RKO (cell line): ENCODE measurements around the gene KIFC3.
"Not testable (repeated sequence)": the region's sequence is repeated elsewhere in the genome, so short reads cannot be mapped to it uniquely, and the experiment has no call there.

Experiments
- DNase-seq: peaks from one replicate; pipeline ENCODE4 v3.0.0-alpha.2; 2016; ENCODE audit warnings: low spot score

KIFC3 gene, protein sequence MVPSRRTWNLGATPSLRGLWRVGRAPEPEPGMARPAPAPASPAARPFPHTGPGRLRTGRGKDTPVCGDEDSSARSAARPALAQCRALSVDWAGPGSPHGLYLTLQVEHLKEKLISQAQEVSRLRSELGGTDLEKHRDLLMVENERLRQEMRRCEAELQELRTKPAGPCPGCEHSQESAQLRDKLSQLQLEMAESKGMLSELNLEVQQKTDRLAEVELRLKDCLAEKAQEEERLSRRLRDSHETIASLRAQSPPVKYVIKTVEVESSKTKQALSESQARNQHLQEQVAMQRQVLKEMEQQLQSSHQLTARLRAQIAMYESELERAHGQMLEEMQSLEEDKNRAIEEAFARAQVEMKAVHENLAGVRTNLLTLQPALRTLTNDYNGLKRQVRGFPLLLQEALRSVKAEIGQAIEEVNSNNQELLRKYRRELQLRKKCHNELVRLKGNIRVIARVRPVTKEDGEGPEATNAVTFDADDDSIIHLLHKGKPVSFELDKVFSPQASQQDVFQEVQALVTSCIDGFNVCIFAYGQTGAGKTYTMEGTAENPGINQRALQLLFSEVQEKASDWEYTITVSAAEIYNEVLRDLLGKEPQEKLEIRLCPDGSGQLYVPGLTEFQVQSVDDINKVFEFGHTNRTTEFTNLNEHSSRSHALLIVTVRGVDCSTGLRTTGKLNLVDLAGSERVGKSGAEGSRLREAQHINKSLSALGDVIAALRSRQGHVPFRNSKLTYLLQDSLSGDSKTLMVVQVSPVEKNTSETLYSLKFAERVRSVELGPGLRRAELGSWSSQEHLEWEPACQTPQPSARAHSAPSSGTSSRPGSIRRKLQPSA

DNA sequence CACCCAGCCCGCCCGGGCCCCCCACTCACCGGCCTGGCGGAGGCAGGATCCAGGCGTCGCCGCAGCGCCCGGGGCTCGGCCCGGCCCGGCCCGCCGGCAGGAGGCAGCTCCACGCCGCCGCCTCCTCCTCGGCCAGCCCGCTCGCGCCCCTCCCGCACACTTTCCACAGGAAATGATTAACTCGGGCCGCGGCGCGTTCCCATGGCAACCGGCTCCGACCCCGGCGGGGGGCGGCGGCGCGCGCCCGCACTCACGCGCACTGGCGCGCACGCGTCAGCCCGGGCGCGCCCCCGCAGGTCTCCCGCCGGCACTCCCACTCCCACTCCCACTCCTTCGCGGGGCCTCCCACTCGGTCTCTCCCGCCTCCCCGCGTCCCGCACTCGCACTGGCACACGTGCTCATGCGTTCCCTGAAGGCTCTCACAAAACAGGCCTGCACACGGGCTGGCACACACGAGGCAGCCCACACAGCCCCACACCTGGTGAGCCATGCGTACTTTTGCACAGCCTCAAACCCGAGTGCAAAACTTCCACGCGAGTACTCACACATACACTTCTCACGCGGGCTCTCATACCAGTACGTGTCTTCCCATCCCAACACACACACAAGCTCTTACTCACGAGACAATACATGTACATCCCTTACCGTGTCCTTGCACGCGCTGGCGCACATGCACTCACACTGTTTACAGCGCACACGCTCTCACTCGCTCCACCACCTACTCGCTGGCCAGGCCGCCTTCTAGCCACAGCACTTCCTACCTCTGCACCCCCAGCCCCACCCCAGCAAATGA is at the start of gene KIFC3:
Gene KIFC3, minus strand, starts transcription at position 151 of the 793 bp plus-strand sequence. CDS start 4,248 bp downstream, outside the sequence.
- peak; percentile 85 for DNase-seq

DNA sequence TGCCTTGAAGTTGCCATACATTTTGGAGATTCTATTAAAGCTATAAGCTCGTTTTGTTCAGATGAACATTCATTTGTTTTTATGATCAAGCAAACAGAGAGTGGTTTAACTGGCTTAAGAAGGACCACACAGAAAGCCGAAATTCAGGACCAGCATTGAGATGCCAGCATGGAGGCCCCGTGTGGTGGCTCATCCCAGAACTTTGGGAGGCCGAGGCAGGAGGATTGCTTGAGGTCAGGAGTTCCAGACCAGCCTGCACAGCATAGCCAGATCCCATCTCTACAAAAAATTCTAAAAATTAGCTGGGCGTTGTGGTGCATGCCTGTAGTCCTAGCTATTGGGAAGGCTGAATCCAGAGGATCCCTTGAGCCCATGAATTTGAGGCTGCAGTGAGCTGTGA is 45.9 kb upstream of the KIFC3 start:
- no peak for DNase-seq

DNA sequence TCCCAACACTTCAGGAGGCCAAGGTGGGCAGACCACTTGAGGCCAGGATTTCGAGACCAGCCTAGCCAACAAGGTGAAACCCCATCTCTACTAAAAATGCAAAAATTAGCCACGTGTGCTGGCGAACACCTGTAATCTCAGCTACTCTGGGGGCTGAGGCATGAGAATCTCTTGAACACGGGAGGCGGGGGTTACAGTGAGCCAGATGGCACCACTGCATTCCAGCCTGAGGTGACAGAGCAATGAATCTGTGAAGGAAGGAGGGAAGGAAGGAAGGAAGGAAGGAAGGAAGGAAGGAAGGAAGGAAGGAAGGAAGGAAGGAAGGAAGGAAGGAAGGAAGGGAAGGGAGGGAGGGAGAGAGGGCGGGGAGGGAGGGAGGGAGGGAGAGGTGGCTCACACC is 44.6 kb upstream of the KIFC3 start:
- not testable (repeated sequence) for DNase-seq

DNA sequence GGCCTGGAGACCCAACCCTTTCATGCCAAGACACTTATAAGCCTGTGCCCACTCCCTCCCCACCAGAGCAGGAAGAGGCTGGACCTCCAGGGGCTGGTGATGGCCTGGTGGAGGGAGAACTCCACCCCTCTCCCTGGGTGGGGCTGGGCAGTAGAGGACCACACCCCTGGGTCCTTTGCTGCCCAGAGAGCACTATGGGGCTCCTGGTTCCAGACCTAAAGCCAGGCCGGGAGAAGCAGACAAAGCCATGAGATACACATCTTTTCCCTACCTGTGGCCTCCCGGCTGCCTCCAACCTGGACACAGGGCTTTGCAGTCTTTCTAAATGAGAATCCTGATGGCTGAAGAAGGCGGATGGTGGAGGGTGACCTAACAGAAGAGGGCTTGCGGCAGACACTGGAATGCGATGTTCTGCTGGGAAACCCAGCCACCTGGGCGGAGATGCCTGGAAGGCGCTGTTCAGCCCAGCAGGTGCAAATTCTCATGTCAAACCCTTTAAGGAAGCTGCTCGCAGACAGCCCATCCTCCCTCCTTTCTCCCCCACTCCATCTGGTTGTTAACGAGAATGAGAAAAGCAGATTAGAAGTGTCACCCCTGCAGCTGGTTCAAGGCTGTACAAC is 43.9 kb upstream of the KIFC3 start:
- DNase-seq, result no peak

DNA sequence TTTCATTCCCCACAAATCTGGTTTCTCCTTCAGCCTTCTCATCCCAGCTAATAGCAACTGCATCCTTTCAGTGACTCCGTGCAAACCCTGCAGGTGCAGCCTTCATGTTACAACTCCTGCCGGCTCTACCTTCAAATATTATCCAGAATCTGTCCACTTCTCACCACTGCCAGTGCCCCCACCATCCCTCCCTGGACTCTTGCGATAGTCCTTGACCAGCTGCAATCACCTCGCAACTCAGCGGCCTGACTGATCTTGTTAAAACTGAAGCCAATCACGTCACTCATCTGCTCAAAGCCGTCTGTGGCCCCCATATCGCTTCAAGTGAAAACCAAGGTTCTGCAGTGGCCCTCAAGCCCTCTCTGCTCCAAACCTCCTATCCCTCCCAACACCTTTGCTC is 42.8 kb upstream of the KIFC3 start:
- no peak for DNase-seq

DNA sequence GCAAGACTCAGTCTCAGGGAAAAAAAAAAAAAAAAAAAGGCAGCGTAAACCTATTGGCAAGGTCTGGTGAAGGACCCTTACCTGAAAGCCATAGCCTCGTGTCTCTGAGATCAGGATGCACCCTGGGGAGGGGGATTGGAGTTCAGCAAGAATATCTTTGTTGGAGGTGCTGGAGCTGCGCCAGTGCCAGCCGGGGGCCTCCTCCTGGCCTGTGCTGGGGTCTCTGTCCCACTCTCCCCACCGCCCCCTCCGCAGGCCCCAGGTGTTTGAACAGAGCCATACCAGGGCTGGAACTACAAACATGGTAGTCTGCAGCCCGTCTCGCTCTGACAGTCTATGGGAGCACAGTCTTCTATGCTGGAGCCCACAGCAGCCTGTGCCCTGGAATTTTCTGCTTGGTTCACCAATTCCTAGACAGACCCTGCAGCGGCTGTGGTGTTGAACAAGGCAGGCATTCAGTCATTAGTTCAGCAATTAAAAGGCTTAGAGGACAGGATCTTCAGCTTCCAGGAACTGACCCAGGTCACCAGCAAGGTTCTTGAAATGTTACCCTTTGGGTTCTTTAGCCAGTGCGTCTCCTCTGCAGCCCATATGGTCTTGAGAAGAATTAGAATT is 42.2 kb upstream of the KIFC3 start:
- no peak for DNase-seq

DNA sequence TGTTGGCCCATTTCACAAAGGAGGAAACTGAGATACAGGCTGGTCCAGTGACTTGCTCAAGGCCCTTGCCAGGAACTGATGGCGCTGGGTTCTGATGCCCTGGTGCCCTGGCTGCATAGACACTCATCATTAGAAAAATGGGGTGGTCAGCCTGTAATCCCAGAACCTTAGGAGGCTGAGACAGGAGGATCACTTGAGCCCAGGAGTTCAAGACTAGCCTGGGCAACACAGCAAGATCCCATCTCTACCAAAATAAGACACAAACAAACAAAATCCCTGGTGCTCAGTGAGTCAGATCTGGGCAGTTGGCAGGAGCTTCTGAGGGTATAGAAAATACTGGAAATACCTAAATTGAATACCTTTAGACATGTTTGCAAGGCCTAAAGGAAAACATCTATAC is 41.1 kb upstream of the KIFC3 start:
- no peak for DNase-seq

DNA sequence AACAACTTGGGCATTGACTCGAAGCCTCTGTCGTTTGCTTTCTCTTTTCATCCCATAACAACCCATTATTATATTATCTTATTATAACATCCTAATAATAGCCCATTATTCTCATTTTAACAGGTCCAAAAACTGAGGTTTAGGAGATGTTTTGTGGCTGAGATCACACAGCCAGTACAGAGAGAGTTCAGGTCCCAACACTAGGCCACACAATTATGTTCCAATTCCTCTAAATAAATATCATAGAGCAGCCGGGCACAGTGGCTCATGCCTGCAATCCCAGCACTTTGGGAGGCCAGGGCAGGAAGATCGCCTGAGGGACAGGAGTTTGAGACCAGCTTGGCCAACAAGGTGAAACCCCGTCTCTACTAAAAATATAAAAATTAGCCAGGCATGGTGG is 40.3 kb upstream of the KIFC3 start:
- no peak for DNase-seq

DNA sequence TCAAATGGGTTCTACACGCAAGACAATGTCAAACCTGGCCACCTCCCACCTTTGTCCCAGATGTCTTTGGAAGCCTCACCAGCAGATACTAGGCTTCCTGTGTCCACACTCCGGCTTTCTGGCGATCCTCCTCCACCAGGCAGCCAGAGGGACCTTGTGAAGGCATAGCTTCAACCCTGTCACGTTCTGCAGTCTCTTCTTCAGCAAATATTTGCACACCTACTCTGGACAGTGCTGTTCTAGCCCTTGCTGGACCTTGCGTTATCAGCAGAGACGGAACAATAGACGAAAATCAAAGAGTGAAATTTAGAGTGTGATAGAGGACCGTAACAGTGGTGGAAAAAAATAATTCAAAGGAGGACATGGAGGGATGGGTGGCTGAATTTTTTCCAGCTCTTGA is 38.5 kb upstream of the KIFC3 start:
- no peak for DNase-seq

DNA sequence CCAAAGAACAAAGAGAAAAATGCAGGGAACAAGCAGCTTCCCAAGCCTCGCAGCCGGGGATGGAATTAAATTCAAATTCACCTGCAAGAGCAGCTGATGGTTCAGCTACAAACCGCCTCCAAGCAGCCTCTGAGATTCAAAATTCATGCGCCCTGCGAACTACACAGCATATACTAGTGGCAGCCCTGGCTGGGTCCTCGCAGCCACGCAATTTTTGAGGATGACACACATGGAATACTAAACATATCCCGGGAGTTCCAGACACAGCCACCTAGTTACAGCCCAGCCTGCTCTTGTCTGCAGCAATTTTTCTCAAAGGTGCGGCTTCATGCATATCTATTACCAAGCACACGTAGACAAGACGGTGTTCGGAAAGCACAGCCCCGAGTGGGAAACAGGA is 35.9 kb upstream of the KIFC3 start:
- DNase-seq, result no peak

DNA sequence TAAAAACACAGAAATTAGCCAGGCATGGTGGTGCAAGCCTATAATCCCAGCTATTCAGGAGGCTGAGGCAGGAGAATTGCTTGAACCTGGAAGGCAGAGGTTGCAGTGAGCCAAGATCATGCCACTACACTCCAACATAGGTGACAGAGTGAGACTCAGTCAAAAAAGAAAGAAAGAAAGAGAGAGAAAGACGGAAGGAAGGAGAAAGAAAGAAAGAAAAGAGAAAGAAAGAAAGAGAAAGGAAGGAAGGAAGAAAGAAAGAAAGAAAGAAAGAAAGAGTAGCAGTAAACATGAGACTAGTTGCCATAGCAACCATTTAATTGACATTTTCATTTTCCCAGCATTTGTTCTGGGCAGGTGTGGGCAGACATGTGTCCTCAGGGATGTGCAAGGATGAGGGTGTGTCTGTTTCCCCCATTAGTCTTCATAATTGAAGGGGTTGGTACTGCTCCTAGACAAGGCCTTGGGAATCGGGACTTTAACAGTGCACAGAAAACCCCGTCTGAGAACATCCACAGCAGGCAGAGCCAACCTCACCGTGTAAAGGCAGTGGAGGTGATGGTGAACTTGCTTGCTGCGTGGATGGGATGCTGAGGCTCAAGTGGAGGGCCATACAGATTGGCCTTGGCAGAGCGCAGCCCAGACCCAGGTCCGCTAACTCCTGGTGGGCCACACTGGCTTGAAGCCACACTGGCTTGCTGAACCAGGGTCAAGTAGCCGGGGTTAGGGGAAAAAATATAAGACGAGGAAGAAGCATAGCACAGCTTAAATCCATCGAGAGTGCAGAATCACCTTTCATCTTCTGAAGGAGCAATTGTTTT is 35.2 kb upstream of the KIFC3 start:
- no peak for DNase-seq

DNA sequence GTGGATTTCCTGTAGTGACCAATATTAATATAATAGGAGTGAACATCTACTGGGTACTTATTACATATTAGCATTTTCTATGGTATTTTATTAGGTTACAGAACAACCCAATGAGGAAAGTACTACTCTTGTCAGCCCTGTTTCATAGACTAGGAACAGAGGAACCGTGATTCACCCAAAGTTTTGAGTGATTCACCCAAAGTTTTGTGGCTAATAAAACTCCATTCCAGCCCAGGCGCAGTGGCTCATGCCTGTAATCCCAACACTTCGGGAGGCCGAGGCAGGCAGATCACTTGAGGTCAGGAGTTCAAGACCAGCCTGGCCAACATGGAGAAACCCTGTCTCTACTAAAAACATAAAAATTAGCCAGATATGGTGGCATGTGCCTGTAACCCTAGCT is 33.1 kb upstream of the KIFC3 start:
- DNase-seq, result peak; percentile 74

DNA sequence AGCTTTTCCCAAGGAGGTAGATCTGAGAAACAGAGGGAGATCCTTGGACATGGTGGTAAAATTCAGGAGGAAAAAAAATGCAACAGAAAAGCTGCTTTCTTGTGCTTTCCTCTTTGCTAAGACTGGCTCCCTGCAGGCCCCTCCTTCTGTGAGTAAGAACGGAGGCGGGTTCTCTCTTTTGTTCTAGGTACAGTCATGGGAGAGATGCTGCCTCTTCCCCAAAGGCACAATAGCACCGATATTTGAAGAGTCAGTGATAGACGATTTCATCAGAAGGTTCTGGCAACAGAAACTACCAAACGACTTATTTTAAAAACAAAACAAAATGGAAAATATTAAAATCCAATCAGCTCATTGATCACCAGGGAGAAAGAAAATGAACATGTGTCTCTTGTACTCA is 32.6 kb upstream of the KIFC3 start:
- peak; percentile 65 for DNase-seq

DNA sequence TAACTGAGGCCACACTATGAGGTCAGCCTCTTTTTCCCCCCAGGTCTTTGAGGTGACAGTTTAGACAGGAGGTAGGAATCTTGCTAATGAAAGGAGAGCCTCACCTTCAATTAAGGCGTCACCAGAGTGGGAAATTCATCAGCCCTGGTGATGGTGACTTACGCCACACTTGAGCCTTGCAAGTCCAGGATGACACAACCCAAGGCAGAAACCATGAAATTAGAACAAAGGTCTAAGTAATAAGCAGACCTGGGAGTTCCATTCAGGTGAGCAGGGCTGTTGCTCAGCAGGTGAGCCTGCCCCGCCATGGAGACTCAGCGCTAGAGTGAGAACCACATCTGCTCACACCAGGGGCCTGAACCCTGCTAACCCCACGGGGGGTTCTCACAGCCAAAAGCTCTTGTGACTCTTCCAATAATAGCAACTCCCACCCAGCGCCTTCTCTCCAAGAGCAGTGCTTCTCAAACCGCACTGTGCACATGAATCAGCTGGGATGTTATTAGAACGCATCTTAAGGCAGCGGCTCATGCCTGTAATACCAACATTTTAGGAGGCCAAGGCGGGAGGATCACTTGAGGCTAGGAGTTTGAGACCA is 28.7 kb upstream of the KIFC3 start:
- no peak for DNase-seq

DNA sequence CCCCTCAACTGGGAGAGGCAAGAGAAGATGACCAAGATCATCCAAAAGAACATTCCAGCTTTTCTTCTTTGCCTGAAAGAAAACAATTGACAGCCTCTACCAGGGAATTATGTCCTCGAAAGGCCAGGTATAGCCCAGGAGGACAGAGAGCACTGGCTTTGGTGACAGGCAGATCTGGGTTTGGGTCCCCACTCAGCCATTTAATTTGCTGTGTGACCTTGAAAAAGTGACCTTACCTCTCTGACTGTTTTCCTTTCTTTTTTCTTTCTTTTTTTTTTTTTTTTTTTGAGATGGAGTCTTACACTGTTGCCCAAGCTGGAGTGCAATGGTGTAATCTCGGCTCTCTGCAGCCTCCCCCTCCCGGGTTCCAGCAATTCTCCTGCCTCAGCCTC is 27.7 kb upstream of the KIFC3 start:
- no peak for DNase-seq

DNA sequence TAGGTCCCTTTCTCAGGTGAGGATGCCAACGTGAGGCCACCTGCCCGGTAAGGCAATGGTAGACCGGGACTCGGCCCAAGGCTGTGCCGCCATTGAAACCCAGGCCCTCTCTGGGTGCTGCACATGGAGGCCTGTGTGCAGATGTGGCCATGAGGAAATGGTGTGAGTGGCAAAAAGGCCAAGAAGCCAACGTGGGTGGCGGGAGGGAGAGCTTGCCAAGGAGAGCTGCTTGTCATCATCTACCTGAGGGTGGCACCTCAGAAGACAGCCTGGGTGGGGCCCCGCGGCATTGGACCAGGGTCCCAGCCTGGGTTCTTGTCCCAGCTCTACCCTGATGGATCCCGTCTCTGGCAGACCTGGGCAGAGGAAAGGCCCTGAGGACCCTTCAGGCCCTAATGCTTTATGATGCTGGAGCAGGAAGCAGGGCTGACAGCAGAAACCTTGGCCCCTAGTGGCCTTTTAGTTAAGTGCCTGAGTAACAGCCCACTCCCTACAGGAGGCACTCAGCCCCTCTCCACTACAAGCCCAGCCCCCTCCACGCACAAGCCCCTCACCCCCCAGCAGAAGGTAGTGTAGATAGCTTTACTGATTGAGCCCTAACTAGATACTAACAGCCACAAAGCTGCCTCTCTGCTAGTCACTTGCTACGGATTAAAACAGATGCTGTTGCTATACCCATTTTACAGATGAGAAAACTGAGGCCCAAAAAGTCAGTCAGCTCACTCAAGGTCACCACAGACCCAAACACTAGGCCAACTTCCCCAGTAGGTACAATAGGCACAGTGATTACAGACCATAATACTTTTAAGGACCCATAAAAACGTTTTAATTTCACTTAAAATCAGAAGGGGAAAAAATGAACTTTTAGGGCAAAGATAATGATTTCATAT is 26.2 kb upstream of the KIFC3 start:
- no peak for DNase-seq

DNA sequence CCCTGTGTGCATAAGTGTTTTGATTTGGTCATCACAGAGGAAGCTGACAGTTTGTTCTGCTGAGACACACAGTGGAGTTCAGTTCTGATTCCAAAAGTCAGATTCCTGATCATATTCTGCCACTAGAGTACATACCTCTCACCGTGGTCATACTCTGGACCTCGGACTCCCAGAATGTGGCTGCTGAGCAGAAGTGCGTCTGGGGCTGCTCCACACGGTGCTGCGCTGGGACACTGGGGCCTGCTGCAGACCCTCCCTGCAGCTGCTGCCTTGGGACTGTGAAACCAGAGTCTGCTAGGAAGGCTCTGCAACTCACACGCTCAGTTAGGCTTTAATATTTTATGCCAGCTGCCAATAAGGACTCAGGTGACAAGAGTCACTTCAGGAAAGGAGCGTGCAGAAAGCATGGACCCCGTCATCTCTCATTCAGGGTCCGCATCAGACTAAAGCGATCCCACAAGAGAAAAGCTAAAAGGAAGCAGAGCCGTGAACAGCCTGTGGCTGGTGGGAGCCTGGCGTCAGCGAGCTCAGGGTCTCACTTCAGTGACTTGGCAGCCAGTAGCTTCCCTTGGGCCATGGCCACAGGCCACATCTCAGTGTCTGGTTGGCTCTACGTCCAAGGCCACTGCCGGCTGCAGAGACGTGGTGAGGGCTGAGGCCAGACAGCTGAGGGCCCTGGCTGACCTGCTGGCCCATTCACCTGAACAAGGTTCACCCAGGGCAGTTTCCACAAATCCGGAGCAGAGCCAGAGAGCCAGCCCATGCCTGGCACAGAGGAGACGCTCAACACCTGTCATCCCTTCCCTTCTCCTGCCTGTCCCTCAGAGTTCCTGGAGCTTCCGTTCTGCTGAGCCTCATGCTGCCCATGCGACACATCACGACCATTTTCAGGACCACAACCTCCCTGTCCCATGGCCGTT is 24.7 kb upstream of the KIFC3 start:
- DNase-seq, result no peak

DNA sequence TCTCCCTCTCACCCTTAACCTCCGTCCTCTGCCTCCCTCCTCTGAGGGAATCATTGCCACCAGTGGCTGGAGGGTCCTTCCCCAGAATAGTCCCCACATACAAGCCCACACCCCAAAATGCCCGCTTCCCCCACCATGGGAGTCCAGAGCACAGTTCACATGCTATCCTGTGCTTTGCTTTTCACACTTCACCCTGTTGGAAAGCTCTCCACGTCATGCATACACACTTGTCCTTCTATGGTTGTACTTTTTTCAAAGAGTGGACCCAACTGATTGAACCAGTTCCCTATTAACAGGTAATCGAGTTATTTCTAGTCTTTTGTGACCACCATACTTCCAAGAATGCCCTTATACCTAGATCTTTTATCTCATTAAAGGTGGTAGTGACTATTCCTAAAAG is 23.8 kb upstream of the KIFC3 start:
- DNase-seq, result no peak
